ENCODE data around the gene A4GNT. TPM values are rescaled to one million over a fixed set of nuclear protein-coding genes. Genes with fewer than 3 reads are reported as not detected.
"Not testable (repeated sequence)": the region's sequence is repeated elsewhere in the genome, so short reads cannot be mapped to it uniquely, and the experiment has no call there.

Gene A4GNT
- total and polyA plus RNA-seq, 2 experiments from 2014 or later, result not detected

DNA sequence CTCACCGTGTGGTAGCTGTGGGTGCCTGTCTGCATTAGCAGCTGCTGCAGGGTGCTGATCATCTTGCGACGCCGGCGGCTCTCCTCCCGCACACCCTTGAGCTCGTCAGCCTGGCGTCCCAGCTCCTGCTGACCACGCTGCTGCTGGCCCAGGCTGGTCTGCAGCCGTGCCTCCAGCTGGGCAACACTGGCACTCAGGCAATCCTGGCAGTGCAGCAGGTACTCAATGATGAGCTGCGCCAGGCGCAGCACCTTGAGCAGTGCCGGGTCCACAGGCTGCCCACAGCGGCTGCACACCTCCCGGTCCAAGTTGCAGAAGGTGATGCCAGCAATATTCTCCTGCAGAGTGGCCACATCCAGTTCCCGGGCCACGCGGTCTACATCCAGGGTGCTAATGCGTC, 28.7 kb downstream of the A4GNT start:
- no peak for TF ChIP-seq EZH2 (IDR thresholded peaks at IDR 0.05; ENCODE audit: insufficient read depth, poor library complexity, severe bottlenecking)
- TF ChIP-seq EZH2phosphoT487 (IDR thresholded peaks at IDR 0.05; ENCODE audit: insufficient read depth, low read depth), result no peak
- Histone ChIP-seq H3K9me3 (ENCODE audit: low read depth) (no peaks in the 10 kb centered on the region), H3K4me1 (ENCODE audit: insufficient read depth) (no peaks in the 10 kb centered on the region), H2AFZ (no peak overlapping the region), H3K9me2 (ENCODE audit: insufficient read depth) (no peaks in the 10 kb centered on the region), H3K79me2 (ENCODE audit: insufficient read depth) (peaks cover 79% of the 10 kb centered on the region), H3K36me3 (ENCODE audit: low read depth) (no peaks in the 10 kb centered on the region), H3K27ac (no peak overlapping the region), H4K20me1 (ENCODE audit: insufficient read depth) (no peaks in the 10 kb centered on the region), H3F3A (ENCODE audit: insufficient read depth) (no peaks in the 10 kb centered on the region), H3K4me3 (no peak overlapping the region), H3K4me2 (ENCODE audit: unreplicated experiment) (no peak overlapping the region), H3K27me3 (replicated peaks; ENCODE audit: insufficient read depth) (no peaks in the 10 kb centered on the region), H3K9ac (no peak overlapping the region)
- 97 to 99% methylated on average over 19 of the region's 19 CpGs for WGBS, 2 experiments (ENCODE audit: low coverage in 1 of 2, low lambda C conversion rate in 2 of 2, missing lambda C conversion rate in 2 of 2)
- in situ Hi-C loops (cut with MboI), result no loop called here
- no peak for DNase-seq

DNA sequence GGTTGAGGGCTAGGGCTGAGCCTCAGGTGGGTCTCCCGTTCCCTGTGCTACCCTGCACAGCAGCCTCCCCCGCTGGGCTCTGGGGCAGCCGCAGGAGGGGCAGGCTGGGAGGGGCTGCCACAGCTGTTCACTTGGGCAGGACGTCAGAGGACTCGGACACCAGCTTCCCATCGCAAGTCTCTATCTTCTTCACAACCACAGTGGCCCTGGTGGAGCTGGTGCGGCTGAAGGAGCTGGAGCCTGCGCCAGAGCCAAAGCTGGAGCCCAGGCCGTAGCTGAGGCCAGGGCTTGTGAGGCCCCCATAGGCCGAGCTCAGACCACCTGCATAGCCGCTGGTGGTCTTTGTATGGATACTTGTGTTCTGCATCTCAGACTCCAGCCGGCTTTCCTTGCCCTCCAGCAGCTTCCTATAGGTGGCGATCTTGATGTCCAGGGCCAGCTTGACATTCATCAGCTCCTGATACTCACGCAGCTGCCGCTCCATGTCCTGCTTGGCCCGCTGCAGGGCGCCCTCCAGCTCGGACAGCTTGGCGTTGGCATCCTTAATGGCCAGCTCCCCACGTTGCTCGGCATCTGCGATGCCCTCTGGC, 30.7 kb downstream of the A4GNT start:
- peaks cover 72% of the 10 kb centered on the region for H3K79me2 ChIP-seq (ENCODE audit: insufficient read depth)
- H3K27ac ChIP-seq; H3K9me3 ChIP-seq (ENCODE audit: low read depth); in situ Hi-C loops (cut with MboI); H3K9ac ChIP-seq; H3K4me3 ChIP-seq; H2AFZ ChIP-seq; H3K36me3 ChIP-seq (ENCODE audit: low read depth); H4K20me1 ChIP-seq (ENCODE audit: insufficient read depth); H3K4me1 ChIP-seq (ENCODE audit: insufficient read depth); H3K27me3 ChIP-seq (replicated peaks; ENCODE audit: insufficient read depth); H3K4me2 ChIP-seq (ENCODE audit: unreplicated experiment); H3F3A ChIP-seq (ENCODE audit: insufficient read depth); H3K9me2 ChIP-seq (ENCODE audit: insufficient read depth); DNase-seq: not testable (repeated sequence)
- WGBS, 2 experiments (ENCODE audit: low coverage in 1 of 2, low lambda C conversion rate in 2 of 2, missing lambda C conversion rate in 2 of 2), result 95 to 96% methylated on average over 22 of the region's 22 CpGs

DNA sequence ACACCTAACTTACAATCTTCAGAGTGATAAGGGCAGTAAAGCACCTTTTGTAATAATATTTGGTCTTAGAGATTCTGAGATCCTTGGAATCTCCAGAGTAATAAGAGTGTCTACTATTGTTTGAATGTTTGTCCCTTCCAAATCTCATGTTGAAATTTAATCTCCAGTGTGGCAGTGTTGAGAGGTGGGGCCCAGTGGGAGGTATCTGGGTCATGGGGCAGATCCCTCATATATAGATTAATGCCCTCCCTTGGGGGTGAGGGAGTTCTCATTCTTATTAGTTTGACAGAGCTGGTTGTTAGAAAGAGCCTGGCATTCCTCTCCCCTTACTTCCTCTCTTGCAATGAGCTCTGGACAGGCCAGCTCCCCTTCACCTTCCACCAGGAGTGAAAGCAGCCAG, 32.8 kb downstream of the A4GNT start:
- Histone ChIP-seq H3F3A (ENCODE audit: insufficient read depth) (0 out of 2 replicates have a peak, but pooled peaks cover 4% of the 10 kb centered on the region), H3K9ac (no peak overlapping the region), H3K79me2 (ENCODE audit: insufficient read depth) (peaks cover 56% of the 10 kb centered on the region), H4K20me1 (ENCODE audit: insufficient read depth) (no peaks in the 10 kb centered on the region), H3K9me2 (ENCODE audit: insufficient read depth) (no peaks in the 10 kb centered on the region), H3K4me3 (no peak overlapping the region), H3K36me3 (ENCODE audit: low read depth) (peaks cover 15% of the 10 kb centered on the region), H3K27ac (no peak overlapping the region), H3K9me3 (ENCODE audit: low read depth) (no peaks in the 10 kb centered on the region), H3K4me1 (ENCODE audit: insufficient read depth) (no peaks in the 10 kb centered on the region), H3K4me2 (ENCODE audit: unreplicated experiment) (no peak overlapping the region), H3K27me3 (replicated peaks; ENCODE audit: insufficient read depth) (no peaks in the 10 kb centered on the region), H2AFZ (no peak overlapping the region)
- TF ChIP-seq EZH2 (IDR thresholded peaks at IDR 0.05; ENCODE audit: insufficient read depth, poor library complexity, severe bottlenecking), result no peak
- TF ChIP-seq EZH2phosphoT487 (IDR thresholded peaks at IDR 0.05; ENCODE audit: insufficient read depth, low read depth), result no peak
- in situ Hi-C loops (cut with MboI), result no loop called here
- DNase-seq, result no peak

DNA sequence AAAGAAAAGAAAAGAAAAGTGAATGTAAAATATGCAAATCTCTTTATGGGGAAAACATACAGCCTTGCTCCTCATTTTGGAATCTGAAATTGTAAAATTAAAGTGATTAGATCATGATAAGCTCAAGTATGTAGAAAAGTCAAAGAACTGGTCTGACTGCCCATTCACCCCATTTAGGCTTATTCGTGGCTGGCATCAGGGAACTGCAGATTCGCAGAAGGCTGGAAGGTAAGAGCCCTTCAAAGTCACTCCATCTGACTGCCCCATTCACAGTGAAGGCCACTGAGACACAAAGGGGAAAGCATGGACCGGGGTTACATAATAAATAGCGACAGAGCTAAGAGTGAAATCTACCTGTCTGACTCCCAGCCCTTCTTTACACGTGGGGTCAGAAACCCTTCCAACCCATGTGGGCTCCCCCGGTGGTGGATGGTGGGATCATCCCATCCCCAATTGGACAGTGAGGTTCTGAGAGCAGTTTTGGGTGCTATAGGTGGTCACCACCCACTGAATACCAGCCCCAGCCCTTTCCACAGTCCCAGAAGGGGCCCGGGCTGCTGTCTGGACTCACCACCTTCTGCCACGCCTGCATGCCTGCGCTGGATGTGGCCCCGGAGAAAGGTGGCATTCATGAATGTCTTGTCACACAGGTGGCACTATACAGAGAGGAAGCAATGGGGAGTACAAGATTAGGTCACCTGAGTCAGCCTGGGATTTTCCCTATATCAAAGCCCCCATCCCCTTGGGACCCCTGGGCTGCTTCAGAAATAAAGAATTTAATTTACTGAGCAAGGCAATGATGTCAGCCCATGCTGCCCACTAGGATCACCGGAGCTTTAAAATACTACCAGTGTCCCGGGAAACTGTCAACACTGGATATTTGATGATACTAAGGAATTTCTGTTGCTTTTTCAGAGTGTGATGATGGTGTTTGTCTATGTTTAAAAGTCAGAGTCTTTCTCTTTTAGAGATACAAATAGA, 34.7 kb downstream of the A4GNT start:
- H3K4me2 ChIP-seq (ENCODE audit: unreplicated experiment), result no peak overlapping the region
- peaks cover 22% of the 10 kb centered on the region for H3F3A ChIP-seq (ENCODE audit: insufficient read depth)
- H4K20me1 ChIP-seq (ENCODE audit: insufficient read depth), result no peaks in the 10 kb centered on the region
- no peaks in the 10 kb centered on the region for H3K9me3 ChIP-seq (ENCODE audit: low read depth)
- WGBS, 2 experiments (ENCODE audit: low coverage in 1 of 2, low lambda C conversion rate in 2 of 2, missing lambda C conversion rate in 2 of 2), result 79 to 82% methylated on average over 12 of the region's 12 CpGs
- in situ Hi-C loops (cut with MboI), result no loop called here
- H3K36me3 ChIP-seq (ENCODE audit: low read depth), result peaks cover 20% of the 10 kb centered on the region
- H3K4me1 ChIP-seq (ENCODE audit: insufficient read depth), result peaks cover 3% of the 10 kb centered on the region
- TF ChIP-seq EZH2phosphoT487 (IDR thresholded peaks at IDR 0.05; ENCODE audit: insufficient read depth, low read depth) (no peak), EZH2 (IDR thresholded peaks at IDR 0.05; ENCODE audit: insufficient read depth, poor library complexity, severe bottlenecking) (no peak)
- no peak overlapping the region for H2AFZ ChIP-seq
- H3K27me3 ChIP-seq (replicated peaks; ENCODE audit: insufficient read depth), result no peaks in the 10 kb centered on the region
- H3K4me3 ChIP-seq, result no peak overlapping the region
- no peaks in the 10 kb centered on the region for H3K9me2 ChIP-seq (ENCODE audit: insufficient read depth)
- H3K79me2 ChIP-seq (ENCODE audit: insufficient read depth), result peaks cover 52% of the 10 kb centered on the region
- H3K9ac ChIP-seq, result no peak overlapping the region
- no peak for DNase-seq
- H3K27ac ChIP-seq, result no peak overlapping the region

Measured in GM23248 (cell line).